Vagina (tissue), 2 donors: ENCODE results near the gene C11orf68.

Experiments used
- POLR2A ChIP-seq, 2 donors: fragments of 450-650 bp; IDR thresholded peaks; one replicate each; pipeline ENCODE4 v1.6.1; 2017; ENCODE audit warnings: antibody characterized with exemption in 2 of 2, mild to moderate bottlenecking in 2 of 2, moderate library complexity in 2 of 2
- POLR2AphosphoS5 ChIP-seq, 2 donors: sonication (generic); formaldehyde crosslinking; IDR thresholded peaks; one replicate each; pipeline ENCODE4 v1.9.0; 2017; ENCODE audit warnings: antibody characterized with exemption in 2 of 2, mild to moderate bottlenecking in 2 of 2, low read depth in 1 of 2; ENCODE audit not compliant: insufficient read depth in 1 of 2
- TF ChIP-seq, protein P1 (sequence below), 3 experiments: fragments of 450-650 bp in 2 of 3; fragments of 200-600 bp in 1 of 3; sonication (generic) in 1 of 3; IDR thresholded peaks; one replicate each; pipeline ENCODE4 v1.5.1; 2017 to 2019; ENCODE audit warnings: antibody characterized with exemption in 3 of 3, mild to moderate bottlenecking in 2 of 3, moderate library complexity in 2 of 3

DNA sequence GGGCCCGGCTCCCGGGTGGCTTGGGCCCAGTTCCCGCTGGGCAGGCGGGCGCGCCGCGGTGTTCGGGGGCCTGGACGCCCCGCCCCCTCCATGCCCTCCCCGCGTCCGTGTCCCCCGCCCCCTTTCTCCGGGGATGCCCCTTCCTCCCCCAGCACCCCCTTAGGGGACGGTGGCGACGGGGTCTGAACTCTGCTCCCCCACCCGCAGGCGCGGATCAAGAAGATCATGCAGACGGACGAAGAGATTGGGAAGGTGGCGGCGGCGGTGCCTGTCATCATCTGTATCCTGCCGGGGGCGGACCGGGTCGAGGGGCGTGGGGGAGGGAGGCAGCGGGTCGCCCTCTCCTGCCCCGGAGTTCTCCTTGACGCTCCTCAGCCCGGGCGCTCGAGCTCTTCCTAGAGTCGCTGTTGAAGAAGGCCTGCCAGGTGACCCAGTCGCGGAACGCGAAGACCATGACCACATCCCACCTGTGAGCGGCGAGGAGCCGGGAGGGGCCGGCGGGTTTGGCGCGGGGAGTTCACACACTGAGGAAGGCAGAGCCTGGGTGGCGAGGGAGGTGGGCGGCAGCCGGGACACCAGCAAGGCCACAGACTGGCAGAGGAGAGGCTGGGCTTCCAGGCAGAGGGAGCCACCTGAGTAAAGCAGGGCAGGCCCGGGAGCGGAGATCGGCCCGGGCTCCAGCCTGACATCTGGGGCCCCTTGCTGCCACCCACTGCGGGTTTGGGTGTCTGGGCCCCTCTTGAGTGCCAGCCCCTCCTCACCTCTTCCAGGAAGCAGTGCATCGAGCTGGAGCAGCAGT is 910 bp upstream of the C11orf68 start:
- TF ChIP-seq, protein P1, sequence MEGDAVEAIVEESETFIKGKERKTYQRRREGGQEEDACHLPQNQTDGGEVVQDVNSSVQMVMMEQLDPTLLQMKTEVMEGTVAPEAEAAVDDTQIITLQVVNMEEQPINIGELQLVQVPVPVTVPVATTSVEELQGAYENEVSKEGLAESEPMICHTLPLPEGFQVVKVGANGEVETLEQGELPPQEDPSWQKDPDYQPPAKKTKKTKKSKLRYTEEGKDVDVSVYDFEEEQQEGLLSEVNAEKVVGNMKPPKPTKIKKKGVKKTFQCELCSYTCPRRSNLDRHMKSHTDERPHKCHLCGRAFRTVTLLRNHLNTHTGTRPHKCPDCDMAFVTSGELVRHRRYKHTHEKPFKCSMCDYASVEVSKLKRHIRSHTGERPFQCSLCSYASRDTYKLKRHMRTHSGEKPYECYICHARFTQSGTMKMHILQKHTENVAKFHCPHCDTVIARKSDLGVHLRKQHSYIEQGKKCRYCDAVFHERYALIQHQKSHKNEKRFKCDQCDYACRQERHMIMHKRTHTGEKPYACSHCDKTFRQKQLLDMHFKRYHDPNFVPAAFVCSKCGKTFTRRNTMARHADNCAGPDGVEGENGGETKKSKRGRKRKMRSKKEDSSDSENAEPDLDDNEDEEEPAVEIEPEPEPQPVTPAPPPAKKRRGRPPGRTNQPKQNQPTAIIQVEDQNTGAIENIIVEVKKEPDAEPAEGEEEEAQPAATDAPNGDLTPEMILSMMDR (IDR thresholded peaks at IDR 0.05) = no peak
- no peak for TF ChIP-seq POLR2A (IDR thresholded peaks at IDR 0.05)
- TF ChIP-seq POLR2AphosphoS5 (IDR thresholded peaks at IDR 0.05; ENCODE audit: insufficient read depth in 1 of 2, low read depth in 1 of 2) = no peak
